NCI-H345 (cell line): Measurements from ENCODE around the gene COL18A1.

Experiments
- DNase-seq: peaks from one replicate; lab custom pipeline; 2025; lab: John Stamatoyannopoulos, UW

COL18A1 gene

GRCh38 chr21:45480701-45481500 is 75.9 kb downstream of the COL18A1 start:
- no peak for DNase-seq

GRCh38 chr21:45481566-45481965 is 76.6 kb downstream of the COL18A1 start:
- DNase-seq = no peak

GRCh38 chr21:45481977-45482898 is 77.3 kb downstream of the COL18A1 start:
- no peak for DNase-seq

- no peak for DNase-seq
Measured at GRCh38 chr21:45482899-45483821, 78.2 kb downstream of the COL18A1 start.

- no peak for DNase-seq
Measured at GRCh38 chr21:45484318-45484717, 79.4 kb downstream of the COL18A1 start.

GRCh38 chr21:45485686-45486442 is 80.9 kb downstream of the COL18A1 start:
- DNase-seq = no peak

- no peak for DNase-seq
Measured at GRCh38 chr21:45486443-45487160, 81.6 kb downstream of the COL18A1 start.

GRCh38 chr21:45487161-45487806 is 82.3 kb downstream of the COL18A1 start:
- DNase-seq = no peak

- DNase-seq = no peak
Measured at GRCh38 chr21:45487891-45488600, 83.1 kb downstream of the COL18A1 start.

- no peak for DNase-seq
Measured at GRCh38 chr21:45488931-45489721, 84.2 kb downstream of the COL18A1 start.

GRCh38 chr21:45489722-45489982 is 84.7 kb downstream of the COL18A1 start:
- DNase-seq = no peak

- DNase-seq = no peak
Measured at GRCh38 chr21:45490049-45490731, 85.2 kb downstream of the COL18A1 start.

GRCh38 chr21:45491056-45491455 is 86.1 kb downstream of the COL18A1 start:
- DNase-seq = no peak

- DNase-seq = no peak
Measured at GRCh38 chr21:45491623-45492022, 86.7 kb downstream of the COL18A1 start.

GRCh38 chr21:45492765-45493164 is 87.8 kb downstream of the COL18A1 start:
- DNase-seq = no peak

- no peak for DNase-seq
Measured at GRCh38 chr21:45493401-45494001, 88.5 kb downstream of the COL18A1 start.

GRCh38 chr21:45494135-45494850 is 89.3 kb downstream of the COL18A1 start:
- DNase-seq = no peak
